Neural progenitor cell (in vitro differentiated cells): Measurements from ENCODE around the gene RIN2. TPM values are rescaled to one million over a fixed set of nuclear protein-coding genes. Genes with fewer than 3 reads are reported as not detected.

Source experiments
- DNase-seq: peaks from one replicate; pipeline ENCODE4 v3.0.0-alpha.2; 2016; ENCODE audit warnings: low spot score
- H2AFZ ChIP-seq: fragments of 200-600 bp; sonication (generic); replicated peaks from 2 replicates; pipeline ENCODE4 v1.6.1; 2016; ENCODE audit warnings: antibody characterized with exemption
- H3F3A ChIP-seq: fragments of 200-600 bp; sonication (generic); 2 replicates; pipeline ENCODE4 v1.6.1; 2016; ENCODE audit warnings: antibody characterized with exemption, low read depth
- H3K27ac ChIP-seq: fragments of 200-600 bp; sonication (generic); 2 replicates; pipeline ENCODE4 v1.5.1; 2016; ENCODE audit warnings: mild to moderate bottlenecking
- H3K27me3 ChIP-seq: fragments of 200-600 bp; sonication (generic); 2 replicates; pipeline ENCODE4 v1.6.1; 2016; ENCODE audit warnings: mild to moderate bottlenecking, moderate library complexity
- H3K36me3 ChIP-seq: fragments of 200-600 bp; sonication (generic); 2 replicates; pipeline ENCODE4 v1.5.1; 2016
- H3K4me1 ChIP-seq: fragments of 200-600 bp; sonication (generic); 2 replicates; pipeline ENCODE4 v1.6.1; 2016; ENCODE audit warnings: mixed run types
- H3K4me2 ChIP-seq: fragments of 200-600 bp; sonication (generic); 2 replicates; pipeline ENCODE4 v1.6.1; 2016
- H3K4me3 ChIP-seq: fragments of 200-600 bp; sonication (generic); 2 replicates; pipeline ENCODE4 v1.5.1; 2016
- H3K79me2 ChIP-seq: fragments of 200-600 bp; sonication (generic); 2 replicates; pipeline ENCODE4 v1.6.1; 2016; ENCODE audit warnings: low read depth
- H3K9ac ChIP-seq: fragments of 200-600 bp; sonication (generic); 2 replicates; pipeline ENCODE4 v1.6.1; 2016
- H3K9me3 ChIP-seq: fragments of 200-600 bp; sonication (generic); 2 replicates; pipeline ENCODE4 v1.5.1; 2016; ENCODE audit warnings: low read depth
- H4K20me1 ChIP-seq: fragments of 200-600 bp; sonication (generic); 2 replicates; pipeline ENCODE4 v1.6.1; 2016; ENCODE audit warnings: low read depth
- H3K27ac Mint-ChIP-seq: 3 replicates; pipeline ENCODE4 v1.8.0; 2021; ENCODE audit warnings: mixed read lengths
- H3K27me3 Mint-ChIP-seq: 2 replicates; pipeline ENCODE4 v1.8.0; 2022; ENCODE audit warnings: low read depth, mild to moderate bottlenecking, inconsistent platforms, moderate library complexity, mixed read lengths; ENCODE audit not compliant: insufficient read depth
- H3K36me3 Mint-ChIP-seq: 3 replicates; pipeline ENCODE4 v1.8.0; 2021; ENCODE audit warnings: mixed read lengths
- H3K4me1 Mint-ChIP-seq: 3 replicates; pipeline ENCODE4 v1.8.0; 2021; ENCODE audit warnings: mixed read lengths
- H3K4me3 Mint-ChIP-seq: 3 replicates; pipeline ENCODE4 v1.8.0; 2021; ENCODE audit warnings: mild to moderate bottlenecking, moderate library complexity, mixed read lengths
- H3K9me3 Mint-ChIP-seq: 3 replicates; pipeline ENCODE4 v1.8.0; 2020; ENCODE audit warnings: mixed read lengths
- CTCF ChIP-seq: fragments of 200-600 bp; sonication (generic); IDR thresholded peaks from 2 replicates; pipeline ENCODE4 v1.5.1; 2017; ENCODE audit warnings: antibody characterized with exemption, mild to moderate bottlenecking
- EZH2 ChIP-seq: fragments of 200-600 bp; sonication (generic); IDR thresholded peaks from 2 replicates; pipeline ENCODE4 v1.6.1; 2017; ENCODE audit warnings: antibody characterized with exemption, mild to moderate bottlenecking, moderate library complexity
- EZH2phosphoT487 ChIP-seq: fragments of 200-600 bp; sonication (generic); IDR thresholded peaks from 2 replicates; pipeline ENCODE4 v1.6.1; 2017; ENCODE audit warnings: antibody characterized with exemption
- total RNA-seq: library from RNA; depleted of rRNA; stranded (reverse); fragments of >200 nt; gene quantifications from 2 replicates; pipeline ENCODE4 v1.2.3, GENCODE V29; 2015; ENCODE audit warnings: low replicate concordance

Gene RIN2
- total RNA-seq, 1 donor from 2014 or later, result 7.2 TPM

DNA sequence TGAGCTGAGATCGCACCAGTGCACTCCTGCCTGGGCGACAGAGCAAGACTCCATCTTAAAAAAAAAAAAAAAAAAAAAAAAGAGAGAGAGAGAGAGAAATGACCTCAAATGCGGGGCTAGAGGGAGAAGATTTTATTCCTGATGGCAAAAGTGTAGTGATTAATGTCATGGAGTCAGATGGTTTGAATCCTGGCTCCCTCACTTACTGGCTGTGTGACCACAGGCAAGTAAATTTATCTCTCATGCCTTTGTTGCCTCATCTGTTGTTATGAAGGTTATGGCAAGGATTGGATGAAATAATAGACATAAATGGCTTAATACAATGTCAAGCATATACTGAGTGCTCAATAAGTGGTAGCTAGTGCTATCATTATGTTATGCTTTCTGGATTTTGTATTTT lies 29.3 kb downstream of the RIN2 start:
- H3K4me2 ChIP-seq, result no peak overlapping the region
- H3F3A ChIP-seq, result no peaks in the 10 kb centered on the region
- peaks cover 19% of the 10 kb centered on the region for H3K9me3 Mint-ChIP-seq
- peaks cover 5% of the 10 kb centered on the region for H3K36me3 Mint-ChIP-seq
- no peaks in the 10 kb centered on the region for H3K27me3 ChIP-seq
- H3K79me2 ChIP-seq, result no peaks in the 10 kb centered on the region
- no peaks in the 10 kb centered on the region for H3K9me3 ChIP-seq
- TF ChIP-seq CTCF (no peak), EZH2phosphoT487 (no peak), EZH2 (no peak)
- no peaks in the 10 kb centered on the region for H3K36me3 ChIP-seq
- H3K27me3 Mint-ChIP-seq, result no peaks in the 10 kb centered on the region
- DNase-seq, result no peak
- H3K27ac ChIP-seq, result no peak overlapping the region
- no peak overlapping the region for H3K4me3 ChIP-seq
- peaks cover 23% of the 10 kb centered on the region for H3K4me1 ChIP-seq
- H2AFZ ChIP-seq, result no peak overlapping the region
- no peaks in the 10 kb centered on the region for H4K20me1 ChIP-seq
- no peak overlapping the region for H3K4me3 Mint-ChIP-seq
- no peak overlapping the region for H3K27ac Mint-ChIP-seq
- H3K4me1 Mint-ChIP-seq, result peaks cover 26% of the 10 kb centered on the region
- no peak overlapping the region for H3K9ac ChIP-seq

DNA sequence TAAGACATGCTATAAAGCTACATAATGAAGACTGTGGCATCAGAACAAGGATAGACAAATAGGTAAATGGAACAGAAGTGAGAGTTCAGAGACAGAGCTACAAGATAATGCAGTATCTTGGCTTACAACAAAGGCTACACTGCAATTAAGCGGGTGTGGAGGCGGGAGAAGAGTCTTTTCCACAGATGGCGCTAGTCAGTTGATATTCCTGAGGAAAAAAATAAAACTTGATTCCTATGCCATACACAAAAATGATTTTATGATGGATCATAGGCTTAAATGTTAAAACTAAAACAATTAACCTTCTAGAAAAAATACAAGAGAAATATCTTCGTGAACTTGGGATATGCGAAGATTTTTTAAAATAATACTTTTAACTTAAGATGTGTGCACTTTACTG lies 31.0 kb downstream of the RIN2 start:
- Histone ChIP-seq H4K20me1 (no peaks in the 10 kb centered on the region), H3K4me2 (peak overlapping the region; percentile 48), H3K27me3 (no peaks in the 10 kb centered on the region), H3K4me1 (peaks cover 23% of the 10 kb centered on the region), H3K4me3 (no peak overlapping the region), H3F3A (no peaks in the 10 kb centered on the region), H3K9me3 (no peaks in the 10 kb centered on the region), H3K27ac (no peak overlapping the region), H3K9ac (no peak overlapping the region), H3K36me3 (no peaks in the 10 kb centered on the region), H2AFZ (no peak overlapping the region), H3K79me2 (no peaks in the 10 kb centered on the region)
- H3K4me1 Mint-ChIP-seq, result peaks cover 22% of the 10 kb centered on the region
- TF ChIP-seq CTCF (peak; percentile 48), EZH2phosphoT487 (no peak)
- H3K27me3 Mint-ChIP-seq, result no peaks in the 10 kb centered on the region
- H3K27ac Mint-ChIP-seq, result no peak overlapping the region
- peaks cover 10% of the 10 kb centered on the region for H3K36me3 Mint-ChIP-seq
- peaks cover 19% of the 10 kb centered on the region for H3K9me3 Mint-ChIP-seq
- no peak overlapping the region for H3K4me3 Mint-ChIP-seq
- DNase-seq, result peak; percentile 47

- Mint-ChIP-seq H3K9me3 (peaks cover 19% of the 10 kb centered on the region), H3K27me3 (no peaks in the 10 kb centered on the region), H3K4me1 (peaks cover 18% of the 10 kb centered on the region), H3K27ac (no peak overlapping the region), H3K4me3 (no peak overlapping the region), H3K36me3 (peaks cover 10% of the 10 kb centered on the region)
- Histone ChIP-seq H3K9me3 (no peaks in the 10 kb centered on the region), H3K79me2 (no peaks in the 10 kb centered on the region), H3K27ac (no peak overlapping the region), H2AFZ (no peak overlapping the region), H3K4me2 (peak overlapping the region; percentile 48), H3K27me3 (no peaks in the 10 kb centered on the region), H3K36me3 (no peaks in the 10 kb centered on the region), H3F3A (no peaks in the 10 kb centered on the region), H4K20me1 (no peaks in the 10 kb centered on the region), H3K9ac (no peak overlapping the region), H3K4me3 (no peak overlapping the region), H3K4me1 (peaks cover 23% of the 10 kb centered on the region)
- DNase-seq, result peak; percentile 45
- TF ChIP-seq EZH2phosphoT487, result no peak
- TF ChIP-seq CTCF, result no peak
- no peak for TF ChIP-seq EZH2
Measured at GRCh38 chr20:19789446-19789845, 31.4 kb downstream of the RIN2 start.
